ENCODE results near the gene TWF2. TPM values are rescaled to one million over a fixed set of nuclear protein-coding genes. Genes with fewer than 3 reads are reported as not detected.

Gene TWF2
- total RNA-seq, 1 experiment from 2014 or later, result 78.4 TPM

- no peak for DNase-seq (ENCODE audit: low spot score)
These were observed 55.0 kb downstream of the TWF2 start for GRCh38 chr3:52183786-52184445.

- no peak for DNase-seq (ENCODE audit: low spot score)
These were observed 56.3 kb downstream of the TWF2 start for GRCh38 chr3:52182691-52183090.

GRCh38 chr3:52182196-52182595 is 56.8 kb downstream of the TWF2 start:
- DNase-seq (ENCODE audit: low spot score), result no peak

- DNase-seq (ENCODE audit: low spot score), result no peak
These were observed 57.4 kb downstream of the TWF2 start for GRCh38 chr3:52181543-52181942.

Other genes with a start within 250 kb of the TWF2 start
- 1,303 and 1,313 TPM in 2 replicates for gene RPL29, start 243.3 kb downstream of the TWF2 start, total RNA-seq (2014; rRNA removed; shearing (Covaris generic))
- gene DUSP7, start 182.6 kb downstream of the TWF2 start, total RNA-seq (2014; rRNA removed; shearing (Covaris generic)), result 4.3 and 6.2 TPM in 2 replicates
- gene POC1A, start 84.7 kb downstream of the TWF2 start, total RNA-seq (2014; rRNA removed; shearing (Covaris generic)), result 5.9 and 8.1 TPM in 2 replicates
- 28.5 and 37.4 TPM in 2 replicates for gene ALAS1, start 41.0 kb downstream of the TWF2 start, total RNA-seq (2014; rRNA removed; shearing (Covaris generic))
- not detected in 2 replicates for gene TLR9, start 13.5 kb downstream of the TWF2 start, total RNA-seq (2014; rRNA removed; shearing (Covaris generic))
- gene PPM1M, start 6.6 kb upstream of the TWF2 start, total RNA-seq (2014; rRNA removed; shearing (Covaris generic)), result 4.4 and 5.6 TPM in 2 replicates
- 29.0 and 33.7 TPM in 2 replicates for gene WDR82, start 39.5 kb upstream of the TWF2 start, total RNA-seq (2014; rRNA removed; shearing (Covaris generic))
- 2.4 and 8.3 TPM in 2 replicates for gene GLYCTK, start 48.7 kb upstream of the TWF2 start, total RNA-seq (2014; rRNA removed; shearing (Covaris generic))
- gene DNAH1, start 77.2 kb upstream of the TWF2 start, total RNA-seq (2014; rRNA removed; shearing (Covaris generic)), result 0.60 TPM in 2 replicates
- gene BAP1, start 170.8 kb upstream of the TWF2 start, total RNA-seq (2014; rRNA removed; shearing (Covaris generic)), result 31.3 and 39.9 TPM in 2 replicates
- 3.3 and 3.4 TPM in 2 replicates for gene PHF7, start 171.5 kb upstream of the TWF2 start, total RNA-seq (2014; rRNA removed; shearing (Covaris generic))
- gene SEMA3G, start 205.9 kb upstream of the TWF2 start, total RNA-seq (2014; rRNA removed; shearing (Covaris generic)), result 0.29 TPM in 1 of 2 replicates, not detected in the other
- 1.3 TPM in 1 of 2 replicates, not detected in the other for gene TNNC1, start 214.9 kb upstream of the TWF2 start, total RNA-seq (2014; rRNA removed; shearing (Covaris generic))
- 7.5 and 13.7 TPM in 2 replicates for gene NISCH, start 216.4 kb upstream of the TWF2 start, total RNA-seq (2014; rRNA removed; shearing (Covaris generic))

Data from H4 (cell line).